ENCODE data around the gene COPZ2.
A peak's percentile ranks its signal among the peaks of the same experiment; 100 is the strongest.
"Not testable (repeated sequence)": the region's sequence is repeated elsewhere in the genome, so short reads cannot be mapped to it uniquely, and the experiment has no call there.

COPZ2 gene

GRCh38 chr17:48037036-48037837 is at the start of gene COPZ2:
TSS of gene COPZ2 (minus strand) at chr17:48037797. CDS start at chr17:48037777, 20 bp downstream.
- DNase-seq = peak; percentile 29

- DNase-seq = no peak
Measured at GRCh38 chr17:48084932-48085331, 47.3 kb upstream of the COPZ2 start.

GRCh38 chr17:48081858-48082257 is 44.3 kb upstream of the COPZ2 start:
- no peak for DNase-seq

- DNase-seq = not testable (repeated sequence)
Measured at GRCh38 chr17:48077152-48077551, 39.6 kb upstream of the COPZ2 start.

- DNase-seq = peak; percentile 56
Measured at GRCh38 chr17:48074322-48075081, 36.9 kb upstream of the COPZ2 start.

- not testable (repeated sequence) for DNase-seq
Measured at GRCh38 chr17:48073566-48074094, 36.0 kb upstream of the COPZ2 start.

GRCh38 chr17:48072811-48073210 is 35.2 kb upstream of the COPZ2 start:
- DNase-seq = not testable (repeated sequence)

GRCh38 chr17:48071654-48072053 is 34.1 kb upstream of the COPZ2 start:
- no peak for DNase-seq

- no peak for DNase-seq
Measured at GRCh38 chr17:48070195-48070594, 32.6 kb upstream of the COPZ2 start.

- no peak for DNase-seq
Measured at GRCh38 chr17:48068491-48068961, 30.9 kb upstream of the COPZ2 start.

- not testable (repeated sequence) for DNase-seq
Measured at GRCh38 chr17:48067808-48068207, 30.2 kb upstream of the COPZ2 start.

GRCh38 chr17:48067245-48067644 is 29.6 kb upstream of the COPZ2 start:
- no peak for DNase-seq

GRCh38 chr17:48066656-48067055 is 29.1 kb upstream of the COPZ2 start:
- DNase-seq = no peak

GRCh38 chr17:48066192-48066591 is 28.6 kb upstream of the COPZ2 start:
- no peak for DNase-seq

- no peak for DNase-seq
Measured at GRCh38 chr17:48064638-48065037, 27.0 kb upstream of the COPZ2 start.

- no peak for DNase-seq
Measured at GRCh38 chr17:48062273-48062672, 24.7 kb upstream of the COPZ2 start.

- DNase-seq = peak; percentile 36
Measured at GRCh38 chr17:48060249-48060648, 22.7 kb upstream of the COPZ2 start.

GRCh38 chr17:48059125-48059668 is 21.6 kb upstream of the COPZ2 start:
- DNase-seq = no peak

- DNase-seq = no peak
Measured at GRCh38 chr17:48058393-48059124, 21.0 kb upstream of the COPZ2 start.

- no peak for DNase-seq
Measured at GRCh38 chr17:48057626-48058025, 20.0 kb upstream of the COPZ2 start.

- no peak for DNase-seq
Measured at GRCh38 chr17:48056879-48057278, 19.3 kb upstream of the COPZ2 start.

- DNase-seq = no peak
Measured at GRCh38 chr17:48056246-48056745, 18.7 kb upstream of the COPZ2 start.

Data from MV-4-11 (cell line).